PC-9 (cell line): ENCODE measurements around the gene HS6ST1.

Experiments
- CTCF ChIP-seq: fragments of 200-600 bp; sonication (generic); conservative IDR thresholded peaks from 2 replicates; pipeline ENCODE4 v1.6.1; 2017; ENCODE audit warnings: mixed run types, antibody characterized with exemption, mild to moderate bottlenecking, moderate library complexity
- EZH2 ChIP-seq: fragments of 200-600 bp; sonication (generic); IDR thresholded peaks from 2 replicates; pipeline ENCODE4 v1.8.0; 2017; ENCODE audit warnings: antibody characterized with exemption, low read depth

GRCh38 chr2:128312411-128312810 lies 6.3 kb downstream of the HS6ST1 start:
- TF ChIP-seq CTCF (no peak), EZH2 (no peak)
